Measurements from ENCODE around the gene ASCL1. TPM values are rescaled to one million over a fixed set of nuclear protein-coding genes. Genes with fewer than 3 reads are reported as not detected.

The ASCL1 gene
- total and polyA plus RNA-seq, 8 donors, result 0.04 to 0.40 (median 0.20) TPM; not detected in 2

DNA sequence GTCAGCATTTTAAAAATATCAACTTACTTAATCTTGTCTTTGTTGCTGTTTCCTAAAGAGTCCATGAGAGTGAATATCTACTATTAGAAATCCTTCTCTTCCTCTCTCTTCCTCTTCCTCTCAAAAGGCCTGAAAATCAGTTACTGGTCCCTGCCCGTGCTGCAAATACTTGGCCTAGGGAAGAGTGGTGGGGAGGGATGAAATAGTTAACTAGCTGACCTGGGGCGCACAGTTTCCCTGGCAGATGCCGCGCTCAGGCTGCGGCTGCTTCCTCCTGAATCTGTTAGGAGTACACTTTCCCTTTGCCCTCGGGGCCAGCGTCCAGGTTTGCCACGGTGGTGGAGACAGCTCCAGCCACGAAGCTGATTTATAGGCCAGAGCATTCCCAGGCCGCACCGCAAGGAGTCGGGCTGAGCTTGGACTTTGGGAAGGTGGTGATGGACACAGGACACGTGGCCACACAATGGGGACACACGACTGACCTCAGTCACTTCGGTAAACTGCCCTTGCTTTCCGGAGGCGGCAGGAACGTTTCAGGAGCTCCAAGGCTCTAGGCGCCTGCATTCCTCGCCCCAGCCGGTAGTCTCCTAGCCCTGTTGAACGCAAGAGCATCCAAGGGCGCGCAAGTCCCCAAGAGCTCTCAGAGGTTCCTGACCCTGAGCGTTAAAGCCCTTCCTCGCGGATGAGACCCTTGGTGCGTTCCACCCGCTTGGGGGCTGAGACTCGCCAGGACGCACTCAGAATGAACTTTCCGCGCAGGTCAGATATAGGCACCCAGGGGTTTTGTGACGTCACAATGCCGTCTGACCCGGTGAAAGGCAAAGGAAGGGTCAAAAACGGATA, 7.1 kb upstream of the ASCL1 start:
- ATAC-seq, result peak; percentile 40 to 80 (median 74)
- DNase-seq, result peak in 1 of 6 donors; percentile 23
- intact Hi-C loops (cut with DNase I), result loop anchor here in 1 of 3 donors (5.0 kb wide), 1 partner anchor 597 kb away; no protein-coding TSS in a partner anchor
- H3K27ac ChIP-seq, result no peak overlapping the region
- H3K36me3 ChIP-seq, result no peaks in the 10 kb centered on the region
- no peaks in the 10 kb centered on the region for H3K4me1 ChIP-seq
- TF ChIP-seq, protein P1, sequence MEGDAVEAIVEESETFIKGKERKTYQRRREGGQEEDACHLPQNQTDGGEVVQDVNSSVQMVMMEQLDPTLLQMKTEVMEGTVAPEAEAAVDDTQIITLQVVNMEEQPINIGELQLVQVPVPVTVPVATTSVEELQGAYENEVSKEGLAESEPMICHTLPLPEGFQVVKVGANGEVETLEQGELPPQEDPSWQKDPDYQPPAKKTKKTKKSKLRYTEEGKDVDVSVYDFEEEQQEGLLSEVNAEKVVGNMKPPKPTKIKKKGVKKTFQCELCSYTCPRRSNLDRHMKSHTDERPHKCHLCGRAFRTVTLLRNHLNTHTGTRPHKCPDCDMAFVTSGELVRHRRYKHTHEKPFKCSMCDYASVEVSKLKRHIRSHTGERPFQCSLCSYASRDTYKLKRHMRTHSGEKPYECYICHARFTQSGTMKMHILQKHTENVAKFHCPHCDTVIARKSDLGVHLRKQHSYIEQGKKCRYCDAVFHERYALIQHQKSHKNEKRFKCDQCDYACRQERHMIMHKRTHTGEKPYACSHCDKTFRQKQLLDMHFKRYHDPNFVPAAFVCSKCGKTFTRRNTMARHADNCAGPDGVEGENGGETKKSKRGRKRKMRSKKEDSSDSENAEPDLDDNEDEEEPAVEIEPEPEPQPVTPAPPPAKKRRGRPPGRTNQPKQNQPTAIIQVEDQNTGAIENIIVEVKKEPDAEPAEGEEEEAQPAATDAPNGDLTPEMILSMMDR (IDR thresholded peaks at IDR 0.05), result no peak
- no peaks in the 10 kb centered on the region for H3K27me3 ChIP-seq
- FAIRE-seq, result no peak
- H3K4me3 ChIP-seq, result no peak overlapping the region
- 4 to 5% methylated on average over 37 of the region's 37 CpGs for WGBS, 2 donors
- no peaks in the 10 kb centered on the region for H3K9me3 ChIP-seq

DNA sequence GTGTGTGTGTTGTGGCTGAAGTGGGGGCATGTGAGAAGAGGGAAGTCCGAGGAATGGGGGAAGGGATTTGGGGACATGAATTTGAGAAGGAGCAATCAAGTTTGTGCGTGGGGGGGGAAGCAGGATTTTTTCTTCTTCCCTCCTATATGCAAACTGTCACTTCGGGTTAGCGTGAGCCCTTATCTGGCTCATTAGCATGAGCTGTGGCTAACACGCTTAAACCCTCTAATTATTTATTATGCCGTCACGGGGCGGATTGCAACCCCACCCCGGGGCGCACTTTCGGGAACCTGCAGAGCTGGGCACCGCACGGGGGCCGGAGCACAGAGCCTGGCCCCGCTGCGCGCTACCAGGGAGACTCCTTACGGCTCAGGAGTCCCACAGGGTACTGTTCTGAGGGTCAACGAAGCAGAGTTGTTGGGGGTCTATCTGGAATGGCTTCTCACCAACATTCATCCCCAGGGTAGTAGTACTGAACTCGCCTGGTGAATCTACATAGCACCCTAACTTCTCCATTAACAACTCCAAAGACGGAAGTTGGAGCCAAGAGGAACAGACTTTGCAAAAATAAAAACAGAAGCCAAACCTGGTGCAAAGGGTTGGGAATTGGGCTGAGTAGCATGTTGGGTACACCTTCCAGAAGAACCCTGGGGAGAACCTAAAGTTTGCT, 6.4 kb upstream of the ASCL1 start:
- intact Hi-C loops (cut with DNase I), result loop anchor here in 1 of 3 donors (5.0 kb wide), 1 partner anchor 596 kb away; no protein-coding TSS in a partner anchor
- Histone ChIP-seq H3K27me3 (no peaks in the 10 kb centered on the region), H3K36me3 (no peaks in the 10 kb centered on the region), H3K4me1 (no peaks in the 10 kb centered on the region), H3K27ac (no peak overlapping the region), H3K9me3 (no peaks in the 10 kb centered on the region), H3K4me3 (no peak overlapping the region)
- DNase-seq, result no peak
- no peak for FAIRE-seq
- 18 to 22% methylated on average over 21 of the region's 21 CpGs for WGBS, 2 donors
- TF ChIP-seq, protein P1 (IDR thresholded peaks at IDR 0.05), result no peak
- no peak for ATAC-seq

DNA sequence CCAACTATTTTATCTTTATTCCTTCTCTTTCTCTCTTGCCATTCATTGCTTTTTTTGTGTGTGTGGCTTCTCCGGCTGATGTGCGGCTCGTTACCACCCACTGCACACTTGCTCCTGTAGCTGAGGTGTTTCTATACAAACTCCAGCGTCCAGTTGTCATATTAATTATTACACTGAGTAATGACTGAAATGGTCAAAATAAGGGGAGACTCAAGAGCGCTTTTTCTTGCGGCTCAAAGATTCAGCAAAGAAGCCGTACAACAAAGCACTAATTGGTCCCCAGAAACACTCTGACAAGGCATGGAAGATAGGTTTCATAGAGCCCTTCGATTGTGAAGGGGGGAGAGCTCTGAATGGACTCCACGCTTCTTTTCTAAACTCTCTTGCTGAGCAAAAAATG, 5.6 kb upstream of the ASCL1 start:
- H3K27ac ChIP-seq, result no peak overlapping the region
- TF ChIP-seq, protein P1 (IDR thresholded peaks at IDR 0.05), result no peak
- no peak for ATAC-seq
- H3K27me3 ChIP-seq, result no peaks in the 10 kb centered on the region
- no peaks in the 10 kb centered on the region for H3K36me3 ChIP-seq
- no peaks in the 10 kb centered on the region for H3K9me3 ChIP-seq
- intact Hi-C loops (cut with DNase I), result loop anchor here in 1 of 3 donors (5.0 kb wide), 1 partner anchor 595 kb away; no protein-coding TSS in a partner anchor
- H3K4me3 ChIP-seq, result no peak overlapping the region
- FAIRE-seq, result no peak
- H3K4me1 ChIP-seq, result no peaks in the 10 kb centered on the region
- WGBS, 2 donors, result 55 to 65% methylated on average over 9 of the region's 9 CpGs
- no peak for DNase-seq

DNA sequence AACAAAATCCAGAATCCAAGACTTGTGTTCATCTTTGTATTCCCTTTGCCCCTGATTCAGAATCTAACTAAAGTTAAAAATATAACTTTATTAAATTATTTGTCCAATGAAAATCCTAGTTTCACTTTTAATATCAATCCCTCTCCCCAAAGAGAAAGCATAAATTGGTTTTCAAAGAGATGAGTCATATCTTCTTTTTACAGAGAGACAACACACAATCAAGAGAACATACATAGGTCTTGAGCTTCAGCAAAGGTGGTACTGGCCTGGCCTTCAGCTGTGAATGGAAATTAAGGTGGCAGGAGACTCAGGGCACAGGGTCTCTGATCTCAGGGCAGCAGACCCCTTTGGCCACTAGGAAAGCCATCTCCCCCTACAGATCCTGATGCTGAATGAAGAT, 4.3 kb upstream of the ASCL1 start:
- TF ChIP-seq, protein P1 (IDR thresholded peaks at IDR 0.05), result no peak
- no peak for FAIRE-seq
- no peak for ATAC-seq
- Histone ChIP-seq H3K27ac (no peak overlapping the region), H3K4me3 (no peak overlapping the region), H3K36me3 (no peaks in the 10 kb centered on the region), H3K27me3 (peaks cover 0 to 4% (median 0%) of the 10 kb centered on the region in 4 donors), H3K9me3 (no peaks in the 10 kb centered on the region), H3K4me1 (no peaks in the 10 kb centered on the region)
- DNase-seq, result no peak
- intact Hi-C loops (cut with DNase I), result loop anchor here in 1 of 3 donors (5.0 kb wide), 1 partner anchor 594 kb away; no protein-coding TSS in a partner anchor

Measured in pancreas (tissue), 10 donors.